Bronchial epithelial cell (primary cell): ENCODE results near the gene ALS2CL. TPM values are rescaled to one million over a fixed set of nuclear protein-coding genes. Genes with fewer than 3 reads are reported as not detected.

ENCODE experiments used
- DNase-seq: peaks from one replicate; pipeline ENCODE4 v3.0.0-alpha.2; 2010; ENCODE audit warnings: low read depth
- FAIRE-seq: peaks from 2 replicates; lab custom pipeline; 2011; peaks lifted over from hg19 to GRCh38; lab: Jason Lieb, UNC
- H3K27me3 ChIP-seq: 2 replicates; pipeline ENCODE4 v1.5.1; 2011; ENCODE audit warnings: low read length; ENCODE audit not compliant: control insufficient read depth, insufficient read depth
- H3K36me3 ChIP-seq: 2 replicates; pipeline ENCODE4 v1.5.1; 2011; ENCODE audit warnings: low read length; ENCODE audit not compliant: control insufficient read depth, insufficient read depth
- H3K4me3 ChIP-seq: 2 replicates; pipeline ENCODE4 v1.5.1; 2011; ENCODE audit warnings: mild to moderate bottlenecking, low read depth, low read length, control low read depth
- CTCF ChIP-seq: IDR thresholded peaks from 2 replicates; pipeline ENCODE4 v1.5.1; 2011; ENCODE audit warnings: mild to moderate bottlenecking, moderate library complexity, low read length, control low read depth, inconsistent platforms; ENCODE audit not compliant: insufficient read depth, severe bottlenecking
- total RNA-seq: library from RNA; depleted of rRNA; stranded (reverse); fragments of >200 nt; gene quantifications from 2 replicates; pipeline ENCODE4 v1.2.1, GENCODE V29; 2014

ALS2CL gene
- total RNA-seq, 1 donor from 2014 or later = 163 TPM

- peak; percentile 38 for TF ChIP-seq CTCF
- FAIRE-seq (peak; percentile 81), DNase-seq (no peak)
- H3K4me3 ChIP-seq = no peak overlapping the region
- H3K36me3 ChIP-seq = peaks cover 76% of the 10 kb centered on the region
- no peaks in the 10 kb centered on the region for H3K27me3 ChIP-seq
Measured at GRCh38 chr3:46674031-46674845, 19.2 kb downstream of the ALS2CL start.

GRCh38 chr3:46673151-46674030 lies 20.1 kb downstream of the ALS2CL start:
- H3K4me3 ChIP-seq = no peak overlapping the region
- FAIRE-seq (no peak), DNase-seq (no peak)
- no peak for TF ChIP-seq CTCF
- peaks cover 68% of the 10 kb centered on the region for H3K36me3 ChIP-seq
- no peaks in the 10 kb centered on the region for H3K27me3 ChIP-seq

- DNase-seq (no peak), FAIRE-seq (no peak)
- Histone ChIP-seq H3K27me3 (no peaks in the 10 kb centered on the region), H3K4me3 (no peak overlapping the region), H3K36me3 (peaks cover 61% of the 10 kb centered on the region)
- TF ChIP-seq CTCF = no peak
Measured at GRCh38 chr3:46672349-46672695, 21.2 kb downstream of the ALS2CL start.

GRCh38 chr3:46671541-46672348 lies 21.7 kb downstream of the ALS2CL start:
- Histone ChIP-seq H3K36me3 (peaks cover 55% of the 10 kb centered on the region), H3K4me3 (no peak overlapping the region), H3K27me3 (no peaks in the 10 kb centered on the region)
- no peak for FAIRE-seq
- TF ChIP-seq CTCF = no peak
- no peak for DNase-seq

- peaks cover 48% of the 10 kb centered on the region for H3K36me3 ChIP-seq
- TF ChIP-seq CTCF = no peak
- FAIRE-seq (peak; percentile 52), DNase-seq (no peak)
- no peaks in the 10 kb centered on the region for H3K27me3 ChIP-seq
- H3K4me3 ChIP-seq = no peak overlapping the region
Measured at GRCh38 chr3:46670891-46671427, 22.5 kb downstream of the ALS2CL start.
